Testis (tissue), 3 donors: Measurements from ENCODE around the gene FOXK2. TPM values are rescaled to one million over a fixed set of nuclear protein-coding genes. Genes with fewer than 3 reads are reported as not detected.
A peak's percentile ranks its signal among the peaks of the same experiment; 100 is the strongest.

Source experiments
- DNase-seq: peaks from one replicate; pipeline ENCODE4 v3.0.0-alpha.2; 2019
- H3K27ac ChIP-seq, 2 donors: fragments of 200-600 bp; sonication (generic); one replicate each; pipeline ENCODE4 v1.5.1; 2019
- H3K27me3 ChIP-seq: fragments of 200-600 bp; sonication (generic); one replicate; pipeline ENCODE4 v1.5.1; 2019
- H3K36me3 ChIP-seq: fragments of 200-600 bp; sonication (generic); one replicate; pipeline ENCODE4 v1.5.1; 2017; ENCODE audit warnings: low read depth; ENCODE audit errors: missing control alignments
- H3K4me1 ChIP-seq: fragments of 200-600 bp; sonication (generic); one replicate; pipeline ENCODE4 v1.5.1; 2019
- H3K4me3 ChIP-seq, 2 donors: fragments of 200-600 bp; sonication (generic); one replicate each; pipeline ENCODE4 v1.5.1; 2017 to 2019
- H3K9me3 ChIP-seq: fragments of 200-600 bp; sonication (generic); one replicate; pipeline ENCODE4 v1.5.1; 2017
- CTCF ChIP-seq, 3 experiments: fragments of 450-650 bp in 2 of 3; fragments of 200-600 bp in 1 of 3; sonication (generic) in 1 of 3; IDR thresholded peaks; one replicate each; pipeline ENCODE4 v1.5.1; 2016 to 2019; ENCODE audit warnings: antibody characterized with exemption in 3 of 3, mild to moderate bottlenecking in 2 of 3, moderate library complexity in 1 of 3
- POLR2A ChIP-seq: fragments of 450-650 bp; IDR thresholded peaks from one replicate; pipeline ENCODE4 v1.6.1; 2017; ENCODE audit warnings: antibody characterized with exemption, mild to moderate bottlenecking, moderate library complexity
- WGBS, 2 donors: methylation state at CpG; one replicate each; pipeline ENCODE4 v1.1.5; 2018; 5-methylcytosine and 5-hydroxymethylcytosine counted together
- intact Hi-C: fragments of 100-400 bp; cut with DNase I; formaldehyde crosslinking; loops from one replicate; pipeline ENCODE4 v1.15.1; 2023; ENCODE audit warnings: low total_unique reads
- polyA plus RNA-seq: library from polyadenylated mRNA; stranded (reverse); fragments of 350-450 nt; fragmentation: Illumina TruSeq; extraction: RNeasy Lipid Tissue Mini Kit (QIAGEN cat#74804); gene quantifications from one replicate; pipeline ENCODE4 v1.2.3, GENCODE V29; 2014; ENCODE audit warnings: low read depth, low replicate concordance; ENCODE audit not compliant: insufficient read depth
- total RNA-seq, 2 donors: library from RNA; depleted of rRNA; stranded (reverse); fragments of >200 nt; gene quantifications; one replicate each; pipeline ENCODE4 v1.2.3, GENCODE V29; 2016

FOXK2 gene
- total and polyA plus RNA-seq, 3 donors from 2014 or later, result 85.8 to 95.1 (median 94.3) TPM

GRCh38 chr17:82524540-82524939 is 5.0 kb downstream of the FOXK2 start:
- H3K4me3 ChIP-seq, result no peak overlapping the region
- intact Hi-C loops, result no loop called here
- WGBS, 2 donors, result 30 to 36% methylated on average over 4 of the region's 4 CpGs
- H3K9me3 ChIP-seq, result no peaks in the 10 kb centered on the region
- peaks cover 50% of the 10 kb centered on the region for H3K4me1 ChIP-seq
- no peaks in the 10 kb centered on the region for H3K27me3 ChIP-seq
- DNase-seq, result no peak
- H3K27ac ChIP-seq, result no peak overlapping the region
- H3K36me3 ChIP-seq, result no peaks in the 10 kb centered on the region
- TF ChIP-seq POLR2A (no peak), CTCF (IDR thresholded peaks at IDR 0.05) (no peak)

- H3K27me3 ChIP-seq, result no peaks in the 10 kb centered on the region
- intact Hi-C loops, result no loop called here
- no peak for DNase-seq
- H3K9me3 ChIP-seq, result no peaks in the 10 kb centered on the region
- WGBS, 2 donors, result 40 to 47% methylated on average over 4 of the region's 4 CpGs
- H3K4me3 ChIP-seq, result no peak overlapping the region
- H3K4me1 ChIP-seq, result peaks cover 56% of the 10 kb centered on the region
- H3K27ac ChIP-seq, result peak overlapping the region in 1 of 2 donors; percentile 41
- TF ChIP-seq POLR2A (no peak), CTCF (IDR thresholded peaks at IDR 0.05) (no peak)
- no peaks in the 10 kb centered on the region for H3K36me3 ChIP-seq
Measured at GRCh38 chr17:82525712-82526111, 6.2 kb downstream of the FOXK2 start.

- intact Hi-C loops, result no loop called here
- peaks cover 54% of the 10 kb centered on the region for H3K4me1 ChIP-seq
- no peaks in the 10 kb centered on the region for H3K27me3 ChIP-seq
- no peaks in the 10 kb centered on the region for H3K36me3 ChIP-seq
- peak overlapping the region; percentile 61 to 69 for H3K27ac ChIP-seq
- TF ChIP-seq POLR2A, result no peak
- TF ChIP-seq CTCF (IDR thresholded peaks at IDR 0.05), result no peak
- no peaks in the 10 kb centered on the region for H3K9me3 ChIP-seq
- DNase-seq, result peak; percentile 53
- WGBS, 2 donors, result 58% methylated on average over 8 of the region's 8 CpGs
- H3K4me3 ChIP-seq, result no peak overlapping the region
Measured at GRCh38 chr17:82527898-82528297, 8.4 kb downstream of the FOXK2 start.

GRCh38 chr17:82528484-82529265 is 9.1 kb downstream of the FOXK2 start:
- WGBS, 2 donors, result 43 to 54% methylated on average over 17 of the region's 17 CpGs
- TF ChIP-seq CTCF (IDR thresholded peaks at IDR 0.05) (peak; percentile 9 to 36 (median 19)), POLR2A (no peak)
- DNase-seq, result peak; percentile 87
- no peaks in the 10 kb centered on the region for H3K27me3 ChIP-seq
- H3K4me3 ChIP-seq, result no peak overlapping the region
- no peaks in the 10 kb centered on the region for H3K9me3 ChIP-seq
- no peaks in the 10 kb centered on the region for H3K36me3 ChIP-seq
- intact Hi-C loops, result no loop called here
- peak overlapping the region; percentile 61 to 69 for H3K27ac ChIP-seq
- H3K4me1 ChIP-seq, result peaks cover 52% of the 10 kb centered on the region

- intact Hi-C loops, result no loop called here
- H3K36me3 ChIP-seq, result no peaks in the 10 kb centered on the region
- 71 to 77% methylated on average over 9 of the region's 9 CpGs for WGBS, 2 donors
- H3K9me3 ChIP-seq, result no peaks in the 10 kb centered on the region
- no peak overlapping the region for H3K4me3 ChIP-seq
- peak overlapping the region; percentile 21 to 69 for H3K27ac ChIP-seq
- H3K27me3 ChIP-seq, result no peaks in the 10 kb centered on the region
- no peak for TF ChIP-seq CTCF (IDR thresholded peaks at IDR 0.05)
- TF ChIP-seq POLR2A, result no peak
- peaks cover 56% of the 10 kb centered on the region for H3K4me1 ChIP-seq
- no peak for DNase-seq
Measured at GRCh38 chr17:82529914-82530300, 10.4 kb downstream of the FOXK2 start.
